ENCODE measurements around the gene RPL32. TPM values are rescaled to one million over a fixed set of nuclear protein-coding genes. Genes with fewer than 3 reads are reported as not detected.
A peak's percentile ranks its signal among the peaks of the same experiment; 100 is the strongest.

RPL32 gene
- polyA plus RNA-seq, 4 donors = 1,296 to 2,718 (median 2,420) TPM

- FAIRE-seq = no peak
- no peak overlapping the region for H3K4me3 ChIP-seq (ENCODE audit: low read depth in 1 of 3, low read length in 3 of 3)
- 22 to 27% (median 26%) methylated on average over 55 to 60 of the region's 60 CpGs for WGBS, 3 donors
Observed at GRCh38 chr3:12875857-12876836, 34.8 kb upstream of the RPL32 start.

GRCh38 chr3:12871404-12871983 is 30.1 kb upstream of the RPL32 start:
- Histone ChIP-seq H3K27me3 (ENCODE audit: control insufficient read depth in 3 of 3, insufficient read depth in 3 of 3, low read length in 3 of 3) (peaks cover 0 to 18% (median 0%) of the 10 kb centered on the region in 3 donors), H3K4me1 (ENCODE audit: control insufficient read depth in 3 of 3, insufficient read depth in 2 of 3, low read depth in 1 of 3, low read length in 2 of 3) (peaks cover 0 to 7% (median 0%) of the 10 kb centered on the region in 3 donors), H3K9me3 (ENCODE audit: control insufficient read depth in 2 of 2, insufficient read depth in 1 of 2, low read depth in 1 of 2, low read length in 1 of 2) (no peaks in the 10 kb centered on the region), H3K36me3 (ENCODE audit: control insufficient read depth in 3 of 3, insufficient read depth in 2 of 3, low read depth in 1 of 3, low read length in 3 of 3) (no peaks in the 10 kb centered on the region), H3K27ac (ENCODE audit: low read depth in 1 of 3, low read length in 2 of 3) (no peak overlapping the region), H3K4me3 (ENCODE audit: low read depth in 1 of 3, low read length in 3 of 3) (no peak overlapping the region)
- FAIRE-seq = no peak
- DNase-seq = no peak
- 47 to 74% (median 52%) methylated on average over 12 of the region's 12 CpGs for WGBS, 3 donors

More at GRCh38 chr3:12875857-12876836, 34.8 kb upstream of the RPL32 start:
- Histone ChIP-seq H3K27ac (ENCODE audit: low read depth in 1 of 3, low read length in 2 of 3) (no peak overlapping the region), H3K4me1 (ENCODE audit: control insufficient read depth in 3 of 3, insufficient read depth in 2 of 3, low read depth in 1 of 3, low read length in 2 of 3) (no peaks in the 10 kb centered on the region), H3K27me3 (ENCODE audit: control insufficient read depth in 3 of 3, insufficient read depth in 3 of 3, low read length in 3 of 3) (peaks cover 0 to 2% (median 0%) of the 10 kb centered on the region in 3 donors), H3K9me3 (ENCODE audit: control insufficient read depth in 2 of 2, insufficient read depth in 1 of 2, low read depth in 1 of 2, low read length in 1 of 2) (no peaks in the 10 kb centered on the region), H3K36me3 (ENCODE audit: control insufficient read depth in 3 of 3, insufficient read depth in 2 of 3, low read depth in 1 of 3, low read length in 3 of 3) (no peaks in the 10 kb centered on the region)
- DNase-seq = peak; percentile 14 to 46

- FAIRE-seq = no peak
Observed at GRCh38 chr3:12870942-12871341, 29.6 kb upstream of the RPL32 start.

GRCh38 chr3:12869035-12869621 is 27.8 kb upstream of the RPL32 start:
- Histone ChIP-seq H3K36me3 (ENCODE audit: control insufficient read depth in 3 of 3, insufficient read depth in 2 of 3, low read depth in 1 of 3, low read length in 3 of 3) (no peaks in the 10 kb centered on the region), H3K4me1 (ENCODE audit: control insufficient read depth in 3 of 3, insufficient read depth in 2 of 3, low read depth in 1 of 3, low read length in 2 of 3) (peaks cover 0 to 7% (median 0%) of the 10 kb centered on the region in 3 donors), H3K27me3 (ENCODE audit: control insufficient read depth in 3 of 3, insufficient read depth in 3 of 3, low read length in 3 of 3) (peaks cover 0 to 18% (median 0%) of the 10 kb centered on the region in 3 donors), H3K9me3 (ENCODE audit: control insufficient read depth in 2 of 2, insufficient read depth in 1 of 2, low read depth in 1 of 2, low read length in 1 of 2) (peaks cover 0 to 10% of the 10 kb centered on the region in 2 donors), H3K27ac (ENCODE audit: low read depth in 1 of 3, low read length in 2 of 3) (no peak overlapping the region), H3K4me3 (ENCODE audit: low read depth in 1 of 3, low read length in 3 of 3) (peak overlapping the region in 2 of 3 donors; percentile 19 to 33)
- DNase-seq (peak; percentile 26 to 36), FAIRE-seq (no peak)
- 10 to 12% (median 11%) methylated on average over 22 to 28 of the region's 28 CpGs for WGBS, 3 donors

More at GRCh38 chr3:12870942-12871341, 29.6 kb upstream of the RPL32 start:
- Histone ChIP-seq H3K9me3 (ENCODE audit: control insufficient read depth in 2 of 2, insufficient read depth in 1 of 2, low read depth in 1 of 2, low read length in 1 of 2) (no peaks in the 10 kb centered on the region), H3K27ac (ENCODE audit: low read depth in 1 of 3, low read length in 2 of 3) (no peak overlapping the region), H3K4me3 (ENCODE audit: low read depth in 1 of 3, low read length in 3 of 3) (no peak overlapping the region), H3K4me1 (ENCODE audit: control insufficient read depth in 3 of 3, insufficient read depth in 2 of 3, low read depth in 1 of 3, low read length in 2 of 3) (peaks cover 0 to 7% (median 0%) of the 10 kb centered on the region in 3 donors), H3K36me3 (ENCODE audit: control insufficient read depth in 3 of 3, insufficient read depth in 2 of 3, low read depth in 1 of 3, low read length in 3 of 3) (no peaks in the 10 kb centered on the region), H3K27me3 (ENCODE audit: control insufficient read depth in 3 of 3, insufficient read depth in 3 of 3, low read length in 3 of 3) (peaks cover 0 to 18% (median 0%) of the 10 kb centered on the region in 3 donors)
- DNase-seq = peak in 1 of 2 donors; percentile 27
- WGBS, 3 donors = 50 to 60% (median 59%) methylated on average over 9 of the region's 9 CpGs

GRCh38 chr3:12868039-12869034 is 27.0 kb upstream of the RPL32 start:
- WGBS, 3 donors = 17 to 21% (median 18%) methylated on average over 45 of the region's 45 CpGs
- Histone ChIP-seq H3K4me1 (ENCODE audit: control insufficient read depth in 3 of 3, insufficient read depth in 2 of 3, low read depth in 1 of 3, low read length in 2 of 3) (peaks cover 0 to 7% (median 0%) of the 10 kb centered on the region in 3 donors), H3K27ac (ENCODE audit: low read depth in 1 of 3, low read length in 2 of 3) (no peak overlapping the region), H3K27me3 (ENCODE audit: control insufficient read depth in 3 of 3, insufficient read depth in 3 of 3, low read length in 3 of 3) (peaks cover 0 to 18% (median 0%) of the 10 kb centered on the region in 3 donors), H3K36me3 (ENCODE audit: control insufficient read depth in 3 of 3, insufficient read depth in 2 of 3, low read depth in 1 of 3, low read length in 3 of 3) (no peaks in the 10 kb centered on the region), H3K4me3 (ENCODE audit: low read depth in 1 of 3, low read length in 3 of 3) (peak overlapping the region in 2 of 3 donors; percentile 19 to 33), H3K9me3 (ENCODE audit: control insufficient read depth in 2 of 2, insufficient read depth in 1 of 2, low read depth in 1 of 2, low read length in 1 of 2) (peaks cover 0 to 10% of the 10 kb centered on the region in 2 donors)
- FAIRE-seq = no peak
- DNase-seq = peak; percentile 87 to 89

GRCh38 chr3:12866836-12867235 is 25.5 kb upstream of the RPL32 start:
- peaks cover 0 to 7% (median 0%) of the 10 kb centered on the region in 3 donors for H3K4me1 ChIP-seq (ENCODE audit: control insufficient read depth in 3 of 3, insufficient read depth in 2 of 3, low read depth in 1 of 3, low read length in 2 of 3)
- H3K4me3 ChIP-seq (ENCODE audit: low read depth in 1 of 3, low read length in 3 of 3) = no peak overlapping the region
- DNase-seq = no peak
- FAIRE-seq = no peak
- no peak overlapping the region for H3K27ac ChIP-seq (ENCODE audit: low read depth in 1 of 3, low read length in 2 of 3)
- H3K27me3 ChIP-seq (ENCODE audit: control insufficient read depth in 3 of 3, insufficient read depth in 3 of 3, low read length in 3 of 3) = peaks cover 0 to 18% (median 0%) of the 10 kb centered on the region in 3 donors
- H3K36me3 ChIP-seq (ENCODE audit: control insufficient read depth in 3 of 3, insufficient read depth in 2 of 3, low read depth in 1 of 3, low read length in 3 of 3) = no peaks in the 10 kb centered on the region
- 71 to 84% (median 78%) methylated on average over 6 of the region's 6 CpGs for WGBS, 3 donors
- peaks cover 0 to 10% of the 10 kb centered on the region in 2 donors for H3K9me3 ChIP-seq (ENCODE audit: control insufficient read depth in 2 of 2, insufficient read depth in 1 of 2, low read depth in 1 of 2, low read length in 1 of 2)

GRCh38 chr3:12865271-12865670 is 23.9 kb upstream of the RPL32 start:
- 88 to 94% (median 91%) methylated on average over 4 of the region's 4 CpGs for WGBS, 3 donors
- Histone ChIP-seq H3K27me3 (ENCODE audit: control insufficient read depth in 3 of 3, insufficient read depth in 3 of 3, low read length in 3 of 3) (peaks cover 0 to 10% (median 0%) of the 10 kb centered on the region in 3 donors), H3K4me1 (ENCODE audit: control insufficient read depth in 3 of 3, insufficient read depth in 2 of 3, low read depth in 1 of 3, low read length in 2 of 3) (peaks cover 0 to 7% (median 0%) of the 10 kb centered on the region in 3 donors), H3K27ac (ENCODE audit: low read depth in 1 of 3, low read length in 2 of 3) (no peak overlapping the region), H3K4me3 (ENCODE audit: low read depth in 1 of 3, low read length in 3 of 3) (no peak overlapping the region), H3K36me3 (ENCODE audit: control insufficient read depth in 3 of 3, insufficient read depth in 2 of 3, low read depth in 1 of 3, low read length in 3 of 3) (no peaks in the 10 kb centered on the region), H3K9me3 (ENCODE audit: control insufficient read depth in 2 of 2, insufficient read depth in 1 of 2, low read depth in 1 of 2, low read length in 1 of 2) (peaks cover 0 to 10% of the 10 kb centered on the region in 2 donors)
- no peak for FAIRE-seq
- no peak for DNase-seq

Measured in small intestine (tissue), 7 donors.